GM19240 (cell line): ENCODE data around the gene B4GALT2.

Experiments used
- DNase-seq: peaks from one replicate; pipeline ENCODE4 v3.0.0; 2011; ENCODE audit warnings: low spot score; ENCODE audit not compliant: insufficient read length

Gene B4GALT2

DNA sequence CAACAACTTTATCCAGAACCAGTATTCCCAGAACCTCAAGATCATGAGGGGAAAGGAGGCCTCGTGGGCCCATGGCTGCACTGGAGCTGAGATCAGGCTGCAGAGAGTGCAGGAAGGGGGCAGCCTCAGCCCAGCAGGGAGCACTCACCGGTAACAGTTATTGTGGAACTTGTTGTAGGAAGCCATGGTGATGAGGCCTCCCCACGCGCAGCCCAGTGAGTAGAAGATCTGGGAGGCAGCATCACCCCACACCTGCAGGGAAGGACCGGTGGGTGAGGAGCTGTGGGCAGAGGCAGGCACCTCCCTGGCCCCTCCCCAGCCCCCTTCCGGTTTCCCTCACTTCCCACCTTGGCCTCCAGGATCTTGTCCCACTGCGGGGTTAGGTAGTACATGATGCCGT lies 23.2 kb downstream of the B4GALT2 start:
- DNase-seq = no peak

DNA sequence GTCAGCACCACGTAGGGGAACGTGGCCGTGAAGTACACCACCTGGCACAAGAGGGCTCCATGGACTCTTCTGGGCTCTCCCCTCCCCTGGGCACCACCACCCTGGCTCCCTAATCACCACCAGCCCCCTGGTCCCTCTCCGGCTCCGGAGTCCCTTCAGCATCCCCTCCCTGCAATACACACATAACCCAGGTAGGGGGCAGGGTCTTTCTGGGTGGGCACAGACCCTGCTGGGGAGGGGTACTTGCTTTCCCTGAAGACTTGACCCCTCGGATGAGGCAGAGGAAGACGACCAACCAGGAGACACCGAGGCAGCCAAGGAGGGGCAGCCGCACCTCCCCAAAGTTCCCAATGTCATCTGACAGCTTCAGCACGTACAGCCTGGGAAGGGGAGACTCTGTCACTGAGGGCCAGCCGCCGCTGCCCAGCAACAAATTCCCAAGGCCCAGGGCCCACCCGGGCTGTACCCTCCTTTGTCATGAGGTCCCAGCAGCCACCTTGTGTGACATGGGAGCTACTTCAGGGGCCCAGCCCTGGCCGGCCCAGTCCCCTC lies 23.7 kb downstream of the B4GALT2 start:
- DNase-seq = no peak

DNA sequence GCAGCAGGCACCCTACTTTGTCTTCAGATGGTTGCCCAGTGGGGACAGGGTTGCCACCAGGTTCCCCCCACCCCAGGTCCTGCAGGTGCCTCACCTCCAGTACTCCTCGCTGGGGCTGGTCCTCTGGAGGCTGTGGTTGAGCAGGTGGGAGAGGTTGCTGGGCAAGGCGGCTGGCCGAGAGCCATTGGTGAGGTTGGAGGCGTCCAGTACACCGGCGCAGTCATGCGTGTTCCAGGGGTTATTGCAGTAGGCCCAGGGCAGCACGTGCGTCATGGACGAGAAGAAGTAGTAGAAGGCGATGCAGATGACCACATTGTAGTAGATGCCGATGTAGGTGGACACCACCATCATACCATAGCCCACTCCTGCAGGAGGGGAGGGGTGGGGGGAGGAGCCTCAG lies 29.2 kb downstream of the B4GALT2 start:
- DNase-seq = no peak

DNA sequence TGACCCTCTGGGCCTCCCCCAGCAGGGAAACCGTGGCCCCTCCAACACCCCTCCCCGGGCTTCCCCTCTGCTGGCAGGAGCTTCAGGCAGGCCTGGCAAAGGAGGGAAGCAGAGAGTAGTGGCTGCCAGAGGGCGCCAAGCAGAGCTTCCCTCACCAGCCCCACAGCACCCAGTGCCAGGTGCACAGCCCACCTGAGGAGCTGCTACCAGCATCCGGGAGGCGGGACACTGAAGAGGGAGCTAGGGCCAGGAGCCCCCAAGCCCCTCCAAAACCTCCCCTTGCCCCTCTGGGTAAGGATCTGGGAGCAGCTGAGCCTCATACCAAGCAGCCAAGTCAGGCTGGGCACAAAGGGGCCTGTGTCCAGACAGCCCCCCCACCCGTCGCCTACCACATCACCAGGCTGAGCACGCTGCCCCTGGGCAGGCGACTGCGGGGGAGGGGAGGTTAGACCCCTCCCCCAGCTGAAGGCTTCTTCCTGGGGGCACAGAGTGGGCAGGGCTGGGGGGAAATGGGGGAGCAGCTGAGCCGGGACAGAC lies 32.0 kb downstream of the B4GALT2 start:
- no peak for DNase-seq

DNA sequence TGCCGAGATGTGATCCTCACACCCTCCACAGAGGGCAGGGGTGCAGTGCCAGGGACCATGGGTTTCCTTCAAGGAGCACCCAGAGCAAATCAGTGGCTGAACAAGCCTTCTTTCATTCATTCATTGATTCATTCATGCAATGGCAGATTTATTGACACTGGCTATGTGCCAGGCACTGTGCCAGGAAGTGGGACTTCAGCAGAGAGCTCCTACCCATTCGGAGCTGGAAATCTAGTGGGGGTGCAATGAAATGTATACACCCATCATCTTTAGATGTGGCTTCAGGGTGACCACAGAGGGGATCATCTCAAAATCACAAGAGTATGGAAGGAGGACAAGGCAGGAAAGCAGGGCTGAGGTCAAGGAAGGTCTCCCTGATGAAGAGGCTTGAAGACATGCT lies 33.4 kb downstream of the B4GALT2 start:
- DNase-seq = no peak

DNA sequence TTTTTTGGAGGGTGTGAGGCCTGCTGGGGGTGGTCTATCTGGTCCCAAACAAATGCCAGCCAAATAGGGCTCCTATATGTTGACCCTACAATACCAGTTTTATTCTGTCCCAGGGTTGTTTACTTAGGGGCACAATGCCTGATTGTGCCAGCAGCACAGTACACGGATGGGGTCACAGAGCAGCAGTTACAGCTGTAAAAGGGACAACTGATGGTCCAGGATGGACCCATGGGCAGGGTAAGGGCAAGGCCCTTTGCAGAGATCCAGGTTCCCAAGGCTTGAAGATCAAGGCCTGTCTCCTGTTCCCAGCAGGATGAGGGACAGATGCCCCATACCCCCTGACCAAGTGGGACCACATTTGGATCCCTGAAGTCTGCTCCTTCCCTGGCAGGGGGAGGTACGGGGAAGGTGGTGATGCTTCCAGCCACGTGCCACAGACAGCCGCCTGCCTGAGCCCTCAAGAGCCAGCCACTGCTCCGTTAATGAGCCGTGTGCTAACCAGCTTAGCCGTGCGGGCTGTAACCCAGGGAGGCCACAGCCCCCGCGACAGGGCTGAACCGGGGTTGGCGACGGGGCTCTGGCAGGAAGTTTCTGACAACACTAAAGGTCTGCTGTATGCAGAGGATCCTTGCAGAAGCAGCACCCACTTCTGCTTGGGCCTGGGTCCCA lies 34.1 kb downstream of the B4GALT2 start:
- DNase-seq = no peak

DNA sequence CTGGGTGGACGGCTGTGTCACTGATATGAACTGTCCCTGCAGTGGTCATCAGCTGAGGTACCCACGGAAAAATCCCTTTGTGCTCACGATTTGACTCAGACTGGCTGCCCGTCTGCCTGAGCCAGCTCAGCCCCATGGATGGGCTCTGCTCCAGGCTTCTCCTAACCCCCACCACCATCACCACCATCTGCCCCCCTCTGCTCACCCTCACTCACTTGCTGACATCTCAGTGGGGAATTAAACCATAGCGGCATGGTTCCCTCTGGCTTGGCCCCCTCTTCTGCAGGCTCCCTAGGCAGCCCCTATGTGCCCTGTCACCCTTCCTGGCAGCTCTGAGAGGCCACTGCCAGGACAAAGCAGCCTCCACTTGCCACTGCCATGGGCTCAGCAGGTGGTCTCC lies 34.9 kb downstream of the B4GALT2 start:
- DNase-seq = no peak

DNA sequence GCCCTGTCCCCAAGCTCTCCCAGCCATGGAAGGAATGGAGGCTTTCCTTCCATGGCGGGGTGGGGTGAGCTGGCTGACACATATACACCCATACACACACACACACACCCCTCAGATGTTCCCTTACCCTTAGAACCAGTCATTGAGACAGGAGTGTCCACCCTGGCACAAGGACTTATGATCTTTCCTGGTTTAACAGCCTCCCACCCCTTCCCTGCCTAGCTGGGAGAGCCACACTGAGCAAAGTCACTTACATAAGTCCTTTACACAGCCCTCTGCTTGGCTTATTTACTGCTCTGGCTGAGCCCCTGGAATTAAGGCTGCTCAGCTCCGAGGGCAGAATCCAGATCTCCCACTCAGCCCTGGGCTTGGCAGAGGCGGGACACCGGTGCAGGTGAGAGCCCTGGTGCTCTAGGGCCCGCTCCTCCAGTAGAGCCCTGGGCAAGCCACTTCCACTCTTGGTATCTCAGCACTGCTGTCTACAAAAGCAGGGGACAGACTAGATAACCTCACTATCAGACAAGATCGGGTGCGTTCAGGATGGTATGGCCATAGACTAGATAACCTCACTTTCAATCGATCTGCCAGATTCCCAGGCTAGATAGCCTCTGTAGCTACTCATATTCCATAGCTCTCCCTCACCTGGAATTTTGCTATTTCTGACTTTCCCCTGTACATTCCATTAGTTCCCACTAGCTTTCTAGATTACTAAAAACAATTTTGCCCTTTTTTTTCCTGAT lies 35.5 kb downstream of the B4GALT2 start:
- DNase-seq = no peak

DNA sequence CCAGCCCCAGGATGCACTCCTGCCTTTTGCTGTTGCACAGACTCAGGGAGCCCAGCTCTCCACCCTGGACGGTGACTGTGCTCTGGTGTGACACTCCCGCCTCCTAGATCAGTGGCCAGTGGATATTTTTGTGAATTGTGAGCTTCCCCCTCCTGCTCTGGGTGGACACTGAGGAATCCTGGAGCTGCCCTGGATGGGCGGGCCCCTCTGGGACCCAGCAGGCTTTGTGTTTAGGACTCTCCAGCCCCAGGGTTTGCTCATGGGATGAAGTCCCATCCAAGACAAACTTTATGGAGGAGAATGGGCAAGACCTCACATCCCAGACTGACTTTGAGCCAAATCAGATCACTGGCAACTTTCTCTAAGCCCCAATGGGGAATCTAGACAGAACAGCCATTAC lies 36.2 kb downstream of the B4GALT2 start:
- no peak for DNase-seq

DNA sequence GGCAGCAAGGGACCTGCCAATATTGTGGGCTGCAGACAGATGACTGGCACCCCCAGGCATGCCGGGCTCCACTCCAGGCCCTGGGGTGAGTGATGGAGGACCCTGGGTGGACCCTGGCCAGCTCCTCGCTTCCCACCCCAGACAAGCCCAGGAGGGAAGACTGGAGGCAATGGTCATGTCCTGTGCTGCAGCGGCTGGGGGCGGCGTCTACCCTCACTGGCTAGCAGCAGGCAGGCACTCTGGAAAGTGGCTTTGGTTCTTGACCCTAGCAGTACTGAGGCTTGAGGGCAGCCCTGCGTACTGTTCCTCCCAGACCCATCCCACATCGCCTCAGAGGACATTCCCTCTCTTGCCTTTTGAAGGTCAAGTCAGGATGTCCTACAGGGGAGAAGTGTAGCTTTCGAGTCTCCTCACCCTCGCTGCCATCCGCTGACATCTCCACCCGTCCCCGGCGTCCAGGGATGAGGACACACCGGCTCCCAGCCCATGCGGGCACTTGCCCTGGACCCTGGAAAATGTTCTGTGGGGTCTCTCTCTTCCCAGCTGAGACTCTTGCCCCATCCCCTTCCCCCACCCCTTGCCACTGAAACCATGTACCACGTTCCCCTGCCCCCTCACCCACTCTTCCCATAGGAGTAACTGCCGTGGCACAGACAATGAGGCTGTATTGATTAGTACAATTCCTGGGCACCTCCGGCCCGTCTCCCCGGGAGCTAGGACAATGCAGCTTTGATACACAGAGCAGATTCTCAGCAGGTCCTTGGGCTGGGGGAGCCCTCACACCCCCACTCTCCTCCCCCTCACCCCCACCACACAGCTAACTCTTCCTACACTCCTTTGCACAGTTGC lies 37.3 kb downstream of the B4GALT2 start:
- DNase-seq = no peak

DNA sequence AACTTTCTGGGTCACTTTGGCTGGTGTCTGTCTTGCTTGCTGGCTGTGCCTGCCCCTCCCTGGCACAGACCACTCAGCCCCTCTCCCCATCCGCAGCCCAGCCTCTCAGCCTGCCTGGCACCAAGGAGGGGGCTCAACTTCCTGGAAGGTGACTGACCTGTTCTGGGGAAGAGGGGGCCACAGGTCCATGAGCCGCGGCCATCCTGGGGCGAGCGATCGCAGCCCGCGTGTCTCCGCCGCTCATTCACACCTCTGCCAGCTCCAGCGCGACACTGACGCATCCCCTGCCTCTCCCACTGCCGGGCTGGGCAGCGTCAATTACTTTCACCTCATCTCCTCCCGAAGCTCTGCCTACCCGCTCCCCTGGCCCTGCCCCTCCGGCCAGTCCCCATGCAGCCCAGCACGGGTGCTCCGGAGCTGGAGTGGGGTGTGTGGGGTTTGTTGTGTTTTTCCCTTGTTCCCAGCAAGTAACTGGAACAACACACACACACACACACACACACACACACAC lies 37.9 kb downstream of the B4GALT2 start:
- DNase-seq = no peak

DNA sequence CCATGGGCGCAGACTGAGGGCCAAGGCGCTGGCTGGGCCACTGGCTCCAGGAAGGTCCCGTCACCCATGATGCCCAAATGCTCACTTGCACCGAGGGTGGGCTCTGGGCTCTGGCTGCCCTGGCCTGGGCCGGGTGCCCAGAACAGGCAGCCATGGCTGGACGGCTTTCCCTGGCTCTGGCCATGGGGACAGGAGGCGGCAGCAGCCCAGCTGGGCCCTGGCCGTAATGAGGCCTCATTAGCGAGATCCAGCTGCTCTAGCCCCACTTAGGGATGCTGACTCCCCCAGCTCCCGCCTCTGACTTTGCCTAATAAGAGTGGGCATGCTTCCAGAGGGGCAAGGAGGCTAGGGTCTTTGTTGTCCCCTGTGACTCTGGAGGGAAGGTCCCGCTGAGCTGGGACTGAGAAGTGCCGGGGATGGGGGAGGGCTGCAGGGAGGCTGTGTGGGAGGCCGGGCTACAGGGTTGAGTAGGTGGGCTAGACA lies 40.5 kb downstream of the B4GALT2 start:
- no peak for DNase-seq

DNA sequence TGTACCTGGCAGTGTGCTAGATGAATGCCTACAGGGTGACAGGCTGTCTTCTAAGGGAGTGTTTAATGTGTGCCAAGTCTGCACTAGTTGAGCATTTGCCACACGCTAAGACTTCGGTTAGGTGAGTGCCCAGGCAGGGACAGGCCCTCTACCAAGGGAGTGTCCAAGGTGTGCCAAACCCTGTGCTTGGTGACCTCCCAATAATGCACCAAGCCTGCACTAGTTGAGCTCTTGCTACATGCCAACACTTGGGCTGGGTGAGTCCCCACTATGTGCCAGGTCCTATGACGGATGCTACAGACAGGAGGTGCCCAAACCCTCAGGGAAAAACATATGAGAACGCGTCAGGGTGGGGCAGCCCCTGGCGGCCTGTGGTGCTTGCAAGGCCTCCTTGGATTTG lies 41.5 kb downstream of the B4GALT2 start:
- DNase-seq = no peak

DNA sequence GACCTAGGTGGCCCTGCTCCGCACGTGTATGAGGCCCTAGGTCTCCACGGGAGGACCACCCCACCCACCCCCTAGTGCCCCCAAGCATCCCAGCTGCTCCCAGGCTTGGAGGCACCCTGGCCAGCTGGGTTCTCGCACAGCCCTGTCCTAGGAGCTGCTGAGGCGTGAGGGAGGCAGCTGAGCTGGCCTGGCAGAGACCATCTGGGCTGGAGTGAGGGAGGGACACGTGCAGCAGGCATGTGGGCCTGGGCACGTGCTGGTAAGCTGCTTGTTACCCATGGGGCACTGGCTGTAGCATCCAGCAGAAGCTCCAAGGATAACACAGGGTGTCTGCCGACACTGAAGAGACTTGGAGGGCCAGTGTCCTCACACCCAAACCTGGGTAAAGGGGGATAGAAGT lies 42.1 kb downstream of the B4GALT2 start:
- no peak for DNase-seq

DNA sequence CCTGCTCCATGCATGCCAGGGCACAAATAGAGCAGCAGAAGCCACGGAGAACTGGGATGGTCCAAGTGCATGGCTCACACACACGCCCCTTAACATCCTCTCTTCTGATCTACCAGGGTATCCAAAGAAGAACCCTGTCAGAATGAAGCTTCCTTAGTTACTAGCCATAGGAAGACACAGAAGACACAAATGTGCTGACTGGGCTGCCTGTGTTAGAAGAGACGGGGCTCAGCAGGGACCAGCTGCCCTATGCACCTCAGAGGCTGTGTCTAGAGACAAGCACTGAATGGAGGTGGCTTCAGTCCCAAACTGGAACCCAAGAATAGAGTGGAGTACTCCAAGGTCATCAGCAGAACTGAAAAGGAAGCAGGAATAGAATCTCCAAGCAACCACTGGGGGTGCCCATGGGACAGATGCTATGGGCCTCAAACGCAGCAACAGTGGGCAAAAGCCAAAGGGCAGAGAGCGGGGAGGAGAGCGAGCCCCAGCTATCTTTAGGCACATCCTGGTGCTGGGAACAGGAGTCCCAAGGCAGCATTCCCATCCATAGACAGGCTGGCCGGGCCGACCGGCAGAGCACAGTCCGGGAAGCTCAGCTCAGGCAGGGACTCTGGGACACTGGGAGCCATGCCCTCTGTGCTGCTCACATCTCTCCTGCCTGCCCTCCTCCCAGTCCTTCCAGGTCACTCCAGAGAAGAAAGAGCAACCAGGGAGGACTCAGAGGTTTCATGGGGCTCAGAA lies 42.7 kb downstream of the B4GALT2 start:
- no peak for DNase-seq

DNA sequence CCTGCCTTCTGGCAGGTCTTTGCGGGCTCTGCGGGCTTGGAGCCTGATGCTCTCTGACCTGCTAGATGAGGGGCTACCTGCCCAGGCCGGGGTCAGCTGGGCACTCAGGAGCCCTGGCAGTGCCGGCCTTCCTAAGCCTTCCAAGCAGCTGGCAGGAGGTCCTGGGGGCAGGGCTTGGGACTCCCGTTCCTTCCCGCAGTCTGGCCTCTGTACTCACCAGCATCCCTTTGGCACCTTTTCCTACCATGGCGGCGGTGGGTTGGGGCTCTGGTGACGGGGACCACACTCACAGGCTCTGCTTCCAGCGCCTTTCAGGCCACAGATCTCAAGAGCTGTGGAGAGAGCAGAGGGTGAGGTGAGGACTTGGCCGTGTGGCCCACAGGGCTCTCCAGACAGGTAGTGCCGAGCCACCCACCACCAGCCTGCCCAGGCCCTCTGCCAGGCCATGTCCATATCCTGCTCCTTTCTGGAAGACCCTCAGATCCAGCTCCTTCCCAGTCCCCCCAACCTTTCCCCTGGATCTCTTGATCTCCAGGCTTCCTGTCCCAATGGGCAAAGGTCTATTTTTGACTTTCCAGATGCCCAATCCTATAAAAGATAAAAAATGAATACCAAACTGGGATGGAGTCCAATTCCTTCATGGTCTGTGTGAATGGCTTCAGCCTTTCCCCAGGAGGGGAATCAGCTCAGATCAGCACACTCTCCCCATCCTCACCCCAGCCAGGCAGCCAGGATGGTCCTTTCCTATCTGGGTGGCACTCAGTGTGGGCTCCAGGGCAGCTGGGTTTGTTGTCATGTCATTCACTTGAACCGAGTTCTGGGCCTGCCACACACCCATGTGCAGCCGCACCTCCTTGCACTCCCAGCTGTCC lies 45.3 kb downstream of the B4GALT2 start:
- no peak for DNase-seq

DNA sequence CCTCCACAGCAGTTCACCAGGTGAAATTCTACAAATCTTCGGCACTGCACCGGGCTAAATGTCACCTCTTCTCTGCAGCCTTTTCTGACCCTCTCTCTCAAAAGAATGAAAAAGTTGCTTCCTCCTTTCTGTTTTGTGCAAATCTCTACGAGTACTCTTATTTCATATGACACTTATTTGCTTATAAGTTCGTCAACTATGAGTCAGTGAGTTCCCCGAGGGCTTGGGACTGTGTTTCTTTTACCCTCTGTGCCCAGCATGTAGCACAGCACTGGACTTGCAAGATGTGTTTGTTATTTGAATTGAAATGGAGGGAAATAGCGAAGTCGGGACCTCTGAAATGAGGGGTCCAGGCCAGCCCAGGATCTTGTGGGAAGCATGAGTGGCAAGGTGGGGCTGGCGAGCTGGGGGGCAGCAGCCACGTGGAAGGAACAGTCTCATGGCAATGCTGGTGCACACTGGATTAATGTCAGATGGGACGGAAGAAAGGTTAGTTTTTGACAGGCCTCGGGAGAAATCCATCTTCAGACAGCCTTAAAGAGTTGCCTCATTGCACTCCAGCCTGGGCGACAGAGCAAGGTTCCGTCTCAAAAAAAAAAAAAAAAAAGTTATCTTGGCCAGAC lies 46.0 kb downstream of the B4GALT2 start:
- no peak for DNase-seq

DNA sequence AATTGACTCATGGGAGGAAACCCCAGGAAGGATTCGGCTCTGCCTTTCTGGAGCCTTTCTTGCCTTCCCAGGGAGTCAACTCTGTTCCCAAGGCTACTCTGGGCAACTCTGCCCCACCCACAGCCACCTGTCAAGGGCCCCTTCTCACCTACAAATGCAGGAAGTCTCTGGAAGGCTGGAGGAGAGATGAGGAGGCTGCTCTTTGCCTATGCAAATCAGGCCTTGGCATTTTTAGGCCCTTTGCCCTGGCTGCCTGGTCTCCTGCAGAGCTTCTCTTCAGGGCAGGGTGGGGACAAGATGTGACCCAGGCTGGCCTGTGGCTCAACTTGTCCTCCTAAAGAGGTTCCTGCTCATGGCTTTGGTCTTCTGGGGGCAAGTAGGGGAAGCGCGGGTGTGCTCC lies 46.8 kb downstream of the B4GALT2 start:
- no peak for DNase-seq

DNA sequence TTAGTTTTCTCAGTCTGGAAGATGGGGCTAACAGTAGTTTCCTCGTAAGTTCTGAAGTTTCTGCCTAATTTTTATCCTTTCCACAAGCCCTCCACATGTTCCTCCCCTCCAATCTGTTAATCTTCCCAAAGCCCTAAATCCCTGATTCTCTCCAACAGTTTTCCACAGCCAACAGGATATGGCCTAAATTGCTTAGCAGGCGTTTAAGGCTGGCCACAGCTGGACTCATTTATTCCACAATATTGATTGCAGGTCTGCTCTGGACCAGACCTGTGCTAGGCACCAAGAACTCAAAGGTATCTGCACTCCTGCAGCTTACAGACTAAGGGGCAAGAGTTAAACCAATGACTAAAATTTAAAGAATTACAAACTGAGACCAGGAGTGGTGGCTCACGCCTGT lies 48.3 kb downstream of the B4GALT2 start:
- no peak for DNase-seq
